Left ventricle myocardium inferior (tissue), 1 donor: ENCODE results near the gene PIGT. TPM values are rescaled to one million over a fixed set of nuclear protein-coding genes. Genes with fewer than 3 reads are reported as not detected.

Experiments used
- microRNA-seq: library from miRNA; unstranded; fragments of <30 nt; microRNA quantifications from one replicate; pipeline ENCODE4 v1.2.0, GENCODE V29; 2020
- total RNA-seq: library from RNA; stranded (reverse); fragmentation: NEBNext Ultra II Directional; extraction: Animal tissue kit (Norgen Biotek cat#: 25700); gene quantifications from one replicate; pipeline ENCODE4 v1.2.1, GENCODE V29; 2021
- donor health status: DM: no; HTN: yes; CAD: no; lungs with severe emphysema.

Gene PIGT
- total RNA-seq, 1 donor from 2014 or later, result 126 TPM

Small RNA genes lying within 50 kb of the gene (microRNA-seq; reads per million reads assigned to microRNA genes)
- gene MIR6812, result not detected

Other genes with a start within 250 kb of the PIGT start
- not detected for gene PI3, start 241.2 kb upstream of the PIGT start, total RNA-seq
- not detected for gene SEMG1, start 209.1 kb upstream of the PIGT start, total RNA-seq
- gene SEMG2, start 194.8 kb upstream of the PIGT start, total RNA-seq, result not detected
- gene SLPI, start 161.6 kb upstream of the PIGT start, total RNA-seq, result 1.8 TPM
- not detected for gene RBPJL, start 109.3 kb upstream of the PIGT start, total RNA-seq
- not detected for gene MATN4, start 107.8 kb upstream of the PIGT start, total RNA-seq
- gene SDC4, start 67.7 kb upstream of the PIGT start, total RNA-seq, result 77.4 TPM
- gene SYS1, start 53.0 kb upstream of the PIGT start, total RNA-seq, result 20.8 TPM
- gene TP53TG5, start 37.8 kb upstream of the PIGT start, total RNA-seq, result 0.80 TPM
- gene DBNDD2, start 7.9 kb upstream of the PIGT start, total RNA-seq, result 362 TPM
- gene WFDC2, start 53.6 kb downstream of the PIGT start, total RNA-seq, result not detected
- gene SPINT3, start 99.5 kb downstream of the PIGT start, total RNA-seq, result not detected
- gene WFDC6, start 123.3 kb downstream of the PIGT start, total RNA-seq, result not detected
- gene EPPIN, start 131.3 kb downstream of the PIGT start, total RNA-seq, result not detected
- gene WFDC8, start 163.1 kb downstream of the PIGT start, total RNA-seq, result not detected
- not detected for gene WFDC10A, start 213.6 kb downstream of the PIGT start, total RNA-seq
- not detected for gene WFDC9, start 215.1 kb downstream of the PIGT start, total RNA-seq